ENCODE results near the gene SIGLEC8. TPM values are rescaled to one million over a fixed set of nuclear protein-coding genes. Genes with fewer than 3 reads are reported as not detected.
"Not testable (repeated sequence)": the region's sequence is repeated elsewhere in the genome, so short reads cannot be mapped to it uniquely, and the experiment has no call there.

SIGLEC8 gene
- total RNA-seq, 1 donor from 2014 or later, result not detected

DNA sequence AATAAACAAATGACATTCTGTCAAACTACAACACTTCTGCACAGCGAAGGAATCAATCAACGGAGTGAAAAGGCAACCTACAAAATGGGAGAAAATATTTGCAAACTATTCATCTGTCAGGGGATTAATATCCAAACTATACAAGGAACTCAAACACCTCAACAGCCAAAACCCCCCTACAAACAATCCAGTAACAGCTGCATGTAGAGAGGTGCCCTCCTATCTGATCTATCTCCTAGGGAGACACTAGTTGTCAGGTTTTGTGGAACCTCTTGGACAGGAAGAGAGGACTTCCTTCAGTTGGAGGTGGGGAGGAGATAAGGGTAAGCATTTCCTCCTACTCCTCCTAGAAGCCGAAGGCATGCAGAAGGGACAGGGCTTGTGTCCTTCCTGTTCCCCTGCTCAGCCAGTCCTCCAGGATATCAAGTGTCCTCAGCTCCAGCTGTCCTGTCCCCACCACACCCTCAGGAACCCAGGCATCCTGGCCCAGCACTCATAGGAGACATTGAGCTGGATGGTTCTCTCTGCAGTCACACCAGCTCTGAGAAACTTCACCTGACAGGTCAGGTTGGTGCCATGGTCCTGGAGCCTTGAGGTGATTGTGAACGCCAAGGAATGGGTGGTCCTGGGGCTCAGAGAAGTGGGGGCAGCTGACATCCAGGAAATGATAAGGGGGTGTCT, 9.8 kb upstream of the SIGLEC8 start:
- Mint-ChIP-seq H3K9me3 (no peaks in the 10 kb centered on the region), H3K27me3 (ENCODE audit: low read depth) (peaks cover 85% of the 10 kb centered on the region), H3K36me3 (ENCODE audit: low read depth) (no peaks in the 10 kb centered on the region), H3K4me3 (no peak overlapping the region), H3K4me1 (no peaks in the 10 kb centered on the region), H3K27ac (ENCODE audit: unreplicated experiment) (no peak overlapping the region)
- TF ChIP-seq, protein P1, sequence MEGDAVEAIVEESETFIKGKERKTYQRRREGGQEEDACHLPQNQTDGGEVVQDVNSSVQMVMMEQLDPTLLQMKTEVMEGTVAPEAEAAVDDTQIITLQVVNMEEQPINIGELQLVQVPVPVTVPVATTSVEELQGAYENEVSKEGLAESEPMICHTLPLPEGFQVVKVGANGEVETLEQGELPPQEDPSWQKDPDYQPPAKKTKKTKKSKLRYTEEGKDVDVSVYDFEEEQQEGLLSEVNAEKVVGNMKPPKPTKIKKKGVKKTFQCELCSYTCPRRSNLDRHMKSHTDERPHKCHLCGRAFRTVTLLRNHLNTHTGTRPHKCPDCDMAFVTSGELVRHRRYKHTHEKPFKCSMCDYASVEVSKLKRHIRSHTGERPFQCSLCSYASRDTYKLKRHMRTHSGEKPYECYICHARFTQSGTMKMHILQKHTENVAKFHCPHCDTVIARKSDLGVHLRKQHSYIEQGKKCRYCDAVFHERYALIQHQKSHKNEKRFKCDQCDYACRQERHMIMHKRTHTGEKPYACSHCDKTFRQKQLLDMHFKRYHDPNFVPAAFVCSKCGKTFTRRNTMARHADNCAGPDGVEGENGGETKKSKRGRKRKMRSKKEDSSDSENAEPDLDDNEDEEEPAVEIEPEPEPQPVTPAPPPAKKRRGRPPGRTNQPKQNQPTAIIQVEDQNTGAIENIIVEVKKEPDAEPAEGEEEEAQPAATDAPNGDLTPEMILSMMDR (conservative IDR thresholded peaks at IDR 0.05), result no peak
- no peak for DNase-seq (ENCODE audit: low read depth, low spot score)

DNA sequence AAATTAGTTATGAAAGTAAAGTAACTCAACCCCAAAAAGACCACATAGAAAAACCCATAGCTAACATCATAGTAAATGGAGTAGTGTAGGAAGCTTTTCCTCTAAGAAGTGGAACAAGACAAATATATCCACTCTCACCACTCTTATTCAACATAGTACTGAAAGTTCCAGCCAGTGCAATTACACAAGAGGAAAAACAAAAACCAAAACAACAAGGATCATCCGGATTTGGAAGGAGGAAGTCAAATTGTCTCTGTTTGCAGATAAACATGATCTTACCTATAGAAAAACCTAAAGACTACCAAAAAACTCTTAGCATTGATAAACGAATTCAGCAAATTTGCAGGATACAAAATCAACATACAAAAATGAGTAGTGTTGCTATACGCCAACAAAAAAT, 8.5 kb upstream of the SIGLEC8 start:
- TF ChIP-seq, protein P1 (conservative IDR thresholded peaks at IDR 0.05), result no peak
- DNase-seq (ENCODE audit: low read depth, low spot score), result no peak
- Mint-ChIP-seq H3K9me3 (no peaks in the 10 kb centered on the region), H3K4me1 (no peaks in the 10 kb centered on the region), H3K4me3 (no peak overlapping the region), H3K36me3 (ENCODE audit: low read depth) (no peaks in the 10 kb centered on the region), H3K27ac (ENCODE audit: unreplicated experiment) (no peak overlapping the region), H3K27me3 (ENCODE audit: low read depth) (peaks cover 80% of the 10 kb centered on the region)

- H3K9me3 Mint-ChIP-seq; H3K27ac Mint-ChIP-seq (ENCODE audit: unreplicated experiment); H3K36me3 Mint-ChIP-seq (ENCODE audit: low read depth); H3K4me1 Mint-ChIP-seq; H3K4me3 Mint-ChIP-seq; DNase-seq (ENCODE audit: low read depth, low spot score): not testable (repeated sequence)
- peaks cover 79% of the 10 kb centered on the region for H3K27me3 Mint-ChIP-seq (ENCODE audit: low read depth)
These were observed 5.8 kb upstream of the SIGLEC8 start for GRCh38 chr19:51463976-51464581.

GRCh38 chr19:51462681-51463080, 4.4 kb upstream of the SIGLEC8 start:
- H3K4me1 Mint-ChIP-seq, result no peaks in the 10 kb centered on the region
- no peak overlapping the region for H3K27ac Mint-ChIP-seq (ENCODE audit: unreplicated experiment)
- peaks cover 71% of the 10 kb centered on the region for H3K27me3 Mint-ChIP-seq (ENCODE audit: low read depth)
- no peaks in the 10 kb centered on the region for H3K36me3 Mint-ChIP-seq (ENCODE audit: low read depth)
- TF ChIP-seq, protein P1 (conservative IDR thresholded peaks at IDR 0.05), result no peak
- no peak overlapping the region for H3K4me3 Mint-ChIP-seq
- no peaks in the 10 kb centered on the region for H3K9me3 Mint-ChIP-seq
- no peak for DNase-seq (ENCODE audit: low read depth, low spot score)

DNA sequence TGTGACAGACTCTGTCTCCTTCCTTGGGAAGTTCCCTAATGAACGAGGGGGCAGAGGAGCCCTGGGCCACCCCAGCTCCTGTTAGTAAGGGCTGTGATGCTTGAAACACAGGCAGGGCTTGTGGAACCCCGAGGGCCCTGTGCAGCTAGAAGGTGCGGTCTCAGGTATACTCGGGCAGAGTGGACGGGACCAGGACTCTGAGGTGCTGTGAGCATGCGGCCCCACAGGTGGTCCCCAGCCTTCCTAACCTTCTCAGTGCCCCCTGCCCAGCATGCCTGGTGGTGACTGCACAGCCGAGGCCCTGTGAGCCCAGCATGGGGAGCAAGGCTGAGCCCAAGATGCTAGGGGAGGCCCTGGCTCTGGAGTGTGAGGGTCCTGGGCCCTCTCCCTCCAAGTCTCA, 4.0 kb upstream of the SIGLEC8 start:
- DNase-seq (ENCODE audit: low read depth, low spot score), result no peak
- H3K36me3 Mint-ChIP-seq (ENCODE audit: low read depth), result no peaks in the 10 kb centered on the region
- H3K27me3 Mint-ChIP-seq (ENCODE audit: low read depth), result peaks cover 67% of the 10 kb centered on the region
- TF ChIP-seq, protein P1 (conservative IDR thresholded peaks at IDR 0.05), result no peak
- H3K9me3 Mint-ChIP-seq, result no peaks in the 10 kb centered on the region
- H3K4me3 Mint-ChIP-seq, result no peak overlapping the region
- H3K27ac Mint-ChIP-seq (ENCODE audit: unreplicated experiment), result no peak overlapping the region
- H3K4me1 Mint-ChIP-seq, result no peaks in the 10 kb centered on the region

DNA sequence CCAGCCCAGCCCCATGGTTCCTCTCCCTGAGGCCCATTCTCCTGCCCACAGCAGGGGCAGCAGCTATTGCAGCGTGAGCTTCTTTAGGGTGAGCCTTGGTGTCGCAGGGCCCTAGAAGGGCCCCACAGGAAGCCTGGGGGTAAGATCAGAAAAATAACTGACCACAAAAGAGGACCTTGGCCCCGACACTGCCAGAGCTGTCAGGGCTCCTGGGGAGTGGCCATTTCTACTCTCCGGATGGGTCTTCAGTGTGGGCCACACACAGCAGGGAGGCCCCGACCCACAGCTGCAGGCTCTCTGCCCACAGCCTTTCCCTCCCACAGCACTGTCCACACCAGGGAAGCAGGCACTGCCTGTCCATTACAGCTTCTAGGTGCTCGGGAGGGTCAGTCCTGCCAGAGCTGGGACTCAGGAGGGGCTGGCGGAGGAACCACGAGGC, 3.5 kb upstream of the SIGLEC8 start:
- Mint-ChIP-seq H3K4me1 (no peaks in the 10 kb centered on the region), H3K27me3 (ENCODE audit: low read depth) (peaks cover 62% of the 10 kb centered on the region), H3K9me3 (no peaks in the 10 kb centered on the region), H3K27ac (ENCODE audit: unreplicated experiment) (no peak overlapping the region), H3K36me3 (ENCODE audit: low read depth) (no peaks in the 10 kb centered on the region), H3K4me3 (no peak overlapping the region)
- DNase-seq (ENCODE audit: low read depth, low spot score), result no peak
- TF ChIP-seq, protein P1 (conservative IDR thresholded peaks at IDR 0.05), result no peak

Data from neural crest cell (in vitro differentiated cells).